Neuronal stem cell (in vitro differentiated cells): ENCODE results near the gene SLIT3.

ENCODE experiments used
- DNase-seq: peaks from one replicate; pipeline ENCODE4 v3.0.0-alpha.2; 2013; ENCODE audit warnings: low spot score
- H2AFZ ChIP-seq: one replicate; pipeline ENCODE4 v1.6.1; 2013; ENCODE audit warnings: mild to moderate bottlenecking, low read length, inconsistent platforms
- H2AK5ac ChIP-seq: 2 replicates; pipeline ENCODE4 v1.6.1; 2013; ENCODE audit warnings: low read depth, mild to moderate bottlenecking, inconsistent platforms, low read length, moderate library complexity, mixed read lengths
- H2BK120ac ChIP-seq: 2 replicates; pipeline ENCODE4 v1.6.1; 2013; ENCODE audit warnings: low read depth, mild to moderate bottlenecking, inconsistent platforms, low read length, moderate library complexity, mixed read lengths
- H2BK12ac ChIP-seq: one replicate; pipeline ENCODE4 v1.6.1; 2013; ENCODE audit warnings: low read length, inconsistent platforms
- H2BK15ac ChIP-seq: 2 replicates; pipeline ENCODE4 v1.6.1; 2013; ENCODE audit warnings: mild to moderate bottlenecking, low read length, inconsistent platforms, mixed read lengths
- H2BK5ac ChIP-seq: one replicate; pipeline ENCODE4 v1.6.1; 2013; ENCODE audit warnings: inconsistent platforms, mild to moderate bottlenecking, low read length, moderate library complexity
- H3K14ac ChIP-seq: one replicate; pipeline ENCODE4 v1.6.1; 2013; ENCODE audit warnings: low read length, inconsistent platforms
- H3K18ac ChIP-seq: 2 replicates; pipeline ENCODE4 v1.6.1; 2013; ENCODE audit warnings: low read length, inconsistent platforms
- H3K23ac ChIP-seq: 2 replicates; pipeline ENCODE4 v1.6.1; 2013; ENCODE audit warnings: low read depth, mild to moderate bottlenecking, mixed read lengths, low read length, inconsistent platforms; ENCODE audit not compliant: poor library complexity
- H3K27ac ChIP-seq: replicated peaks from 3 replicates; pipeline ENCODE4 v1.5.1; 2013; ENCODE audit warnings: low read length, inconsistent platforms
- H3K27me3 ChIP-seq, 3 experiments: 2 replicates each; pipeline ENCODE4 v1.6.1; 2013; ENCODE audit warnings: low read length in 3 of 3, mild to moderate bottlenecking in 2 of 3, inconsistent platforms in 1 of 3, low read depth in 1 of 3, mixed read lengths in 1 of 3, moderate library complexity in 1 of 3; ENCODE audit not compliant: control insufficient read depth in 3 of 3, insufficient read depth in 3 of 3
- H3K36me3 ChIP-seq, 2 donors: replicated peaks in 1 of 2; 2 replicates each; pipeline ENCODE4 v1.6.1; 2013; ENCODE audit warnings: low read length in 2 of 2; ENCODE audit not compliant: control insufficient read depth in 2 of 2, insufficient read depth in 2 of 2
- H3K4ac ChIP-seq: 2 replicates; pipeline ENCODE4 v1.6.1; 2013; ENCODE audit warnings: inconsistent platforms, mild to moderate bottlenecking, low read length, moderate library complexity
- H3K4me1 ChIP-seq, 2 donors: 1 replicate in 1 of 2; 2 replicates in 1 of 2; pipeline ENCODE4 v1.6.1; 2013; ENCODE audit warnings: low read length in 2 of 2, low read depth in 1 of 2; ENCODE audit not compliant: control insufficient read depth in 2 of 2, insufficient read depth in 1 of 2
- H3K4me2 ChIP-seq: one replicate; pipeline ENCODE4 v1.6.1; 2013; ENCODE audit warnings: mild to moderate bottlenecking, low read length, inconsistent platforms; ENCODE audit not compliant: insufficient read depth, poor library complexity, severe bottlenecking
- H3K4me3 ChIP-seq, 2 donors: 2 replicates each; pipeline ENCODE4 v1.5.1; 2013; ENCODE audit warnings: low read length in 2 of 2, mild to moderate bottlenecking in 2 of 2, inconsistent platforms in 1 of 2, moderate library complexity in 1 of 2
- H3K79me1 ChIP-seq: one replicate; pipeline ENCODE4 v1.6.1; 2013; ENCODE audit warnings: low read depth, mild to moderate bottlenecking, inconsistent platforms, low read length, moderate library complexity
- H3K9ac ChIP-seq: one replicate; pipeline ENCODE4 v1.6.1; 2013; ENCODE audit warnings: mild to moderate bottlenecking, low read depth, low read length, inconsistent platforms; ENCODE audit not compliant: poor library complexity
- H3K9me3 ChIP-seq, 2 donors: replicated peaks in 1 of 2; 2 replicates each; pipeline versions ENCODE3 to v1.6.1; 2013; ENCODE audit warnings: low read length in 2 of 2, mild to moderate bottlenecking in 2 of 2, inconsistent platforms in 1 of 2, low read depth in 1 of 2, mixed read lengths in 1 of 2, moderate library complexity in 1 of 2; ENCODE audit not compliant: control insufficient read depth in 2 of 2, insufficient read depth in 1 of 2
- H4K8ac ChIP-seq: one replicate; pipeline ENCODE4 v1.6.1; 2013; ENCODE audit warnings: low read depth, mild to moderate bottlenecking, inconsistent platforms, low read length, moderate library complexity
- H4K91ac ChIP-seq: one replicate; pipeline ENCODE4 v1.6.1; 2013; ENCODE audit warnings: low read length, low read depth, mild to moderate bottlenecking, inconsistent platforms; ENCODE audit not compliant: poor library complexity
- WGBS, 2 donors: extraction: QIAGEN DNeasy Blood & Tissue Kit; methylation state at CpG; one replicate each; pipeline ENCODE4 v1.1.7; 2013; ENCODE audit warnings: missing lambda C conversion rate in 2 of 2, mixed read lengths in 1 of 2; ENCODE audit not compliant: insufficient read length in 2 of 2, insufficient replicate concordance in 1 of 2; ENCODE audit errors: extremely low coverage in 2 of 2; 5-methylcytosine and 5-hydroxymethylcytosine counted together

SLIT3 gene

GRCh38 chr5:168925160-168925559 lies 375.8 kb downstream of the SLIT3 start:
- H3K36me3 ChIP-seq = no peaks in the 10 kb centered on the region
- H3K4ac ChIP-seq = no peak overlapping the region
- no peaks in the 10 kb centered on the region for H3K79me1 ChIP-seq
- H4K91ac ChIP-seq = no peak overlapping the region
- no peak overlapping the region for H4K8ac ChIP-seq
- H3K27ac ChIP-seq = no peak overlapping the region
- H2BK15ac ChIP-seq = no peak overlapping the region
- no peak overlapping the region for H2BK5ac ChIP-seq
- H2AFZ ChIP-seq = no peak overlapping the region
- no peak overlapping the region for H3K23ac ChIP-seq
- no peak overlapping the region for H2BK12ac ChIP-seq
- H3K9me3 ChIP-seq = no peaks in the 10 kb centered on the region
- DNase-seq = no peak
- H3K14ac ChIP-seq = no peak overlapping the region
- H2AK5ac ChIP-seq = no peak overlapping the region
- no CpG with 5 or more reads among the region's 3 CpGs for WGBS, 2 donors
- no peak overlapping the region for H3K18ac ChIP-seq
- H3K27me3 ChIP-seq = peaks cover 0 to 18% (median 0%) of the 10 kb centered on the region in 3 experiments
- no peak overlapping the region for H3K4me2 ChIP-seq
- peaks cover 0 to 1% of the 10 kb centered on the region in 2 donors for H3K4me1 ChIP-seq
- no peak overlapping the region for H3K9ac ChIP-seq
- no peak overlapping the region for H3K4me3 ChIP-seq
- no peak overlapping the region for H2BK120ac ChIP-seq

- Histone ChIP-seq H3K27ac (no peak overlapping the region), H3K27me3 (peaks cover 0 to 21% (median 0%) of the 10 kb centered on the region in 3 experiments), H3K23ac (no peak overlapping the region), H3K4me2 (no peak overlapping the region), H3K36me3 (no peaks in the 10 kb centered on the region), H4K91ac (no peak overlapping the region), H3K14ac (no peak overlapping the region), H3K9ac (no peak overlapping the region), H3K9me3 (no peaks in the 10 kb centered on the region), H2BK12ac (no peak overlapping the region), H3K4ac (no peak overlapping the region), H3K79me1 (no peaks in the 10 kb centered on the region), H4K8ac (no peak overlapping the region), H2BK5ac (no peak overlapping the region), H3K18ac (no peak overlapping the region), H3K4me1 (peaks cover 0 to 2% of the 10 kb centered on the region in 2 donors), H2BK120ac (no peak overlapping the region), H2AFZ (no peak overlapping the region), H2BK15ac (no peak overlapping the region), H2AK5ac (no peak overlapping the region), H3K4me3 (no peak overlapping the region)
- no CpG with 5 or more reads among the region's 7 CpGs for WGBS, 2 donors
- no peak for DNase-seq
Measured at GRCh38 chr5:168921147-168921866, 379.6 kb downstream of the SLIT3 start.

DNA sequence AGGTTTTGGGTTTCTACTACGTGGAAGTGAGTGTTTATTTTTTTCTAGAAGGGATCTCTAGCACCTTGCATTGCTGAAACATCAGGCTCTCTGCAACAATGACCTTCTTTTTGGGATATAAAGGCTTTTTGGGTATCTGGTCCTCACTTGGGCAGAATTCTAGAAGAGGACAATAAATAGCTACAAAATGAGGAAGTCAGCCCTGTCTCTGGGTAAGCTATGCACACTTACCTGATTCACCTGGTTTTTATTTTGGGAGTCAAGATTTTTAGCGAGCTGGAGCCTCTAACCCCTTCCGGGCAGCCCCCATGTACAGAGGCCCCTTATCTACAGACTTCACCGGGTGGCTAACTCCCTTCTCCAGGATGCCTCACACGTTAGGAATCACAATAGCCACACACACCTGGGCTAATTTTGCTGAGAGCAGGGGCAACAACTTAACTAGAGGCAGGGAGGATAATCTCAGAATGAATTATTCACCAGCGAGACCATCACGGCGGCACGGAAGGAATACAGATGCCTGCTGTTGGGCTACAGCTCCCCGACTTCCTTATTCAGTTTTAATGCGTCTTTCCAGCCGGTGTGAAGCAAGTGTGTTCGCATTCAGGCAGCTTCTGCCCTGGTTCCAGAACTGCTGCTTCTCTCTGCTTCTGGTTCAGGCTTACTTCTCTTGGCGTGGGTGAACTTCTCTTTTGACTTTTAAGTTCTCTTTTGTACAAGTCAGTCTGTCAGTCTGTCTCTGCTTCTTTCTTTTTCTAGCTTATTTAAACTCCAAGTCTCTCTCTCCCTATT lies 380.7 kb downstream of the SLIT3 start:
- Histone ChIP-seq H2BK5ac (no peak overlapping the region), H2BK12ac (no peak overlapping the region), H3K4ac (no peak overlapping the region), H3K36me3 (no peaks in the 10 kb centered on the region), H3K18ac (no peak overlapping the region), H3K4me3 (no peak overlapping the region), H3K27me3 (peaks cover 0 to 21% (median 0%) of the 10 kb centered on the region in 3 experiments), H2AK5ac (no peak overlapping the region), H3K9me3 (no peaks in the 10 kb centered on the region), H3K4me2 (no peak overlapping the region), H2BK15ac (no peak overlapping the region), H4K8ac (no peak overlapping the region), H2BK120ac (no peak overlapping the region), H3K23ac (no peak overlapping the region), H3K27ac (no peak overlapping the region), H3K9ac (no peak overlapping the region), H3K4me1 (peaks cover 0 to 5% of the 10 kb centered on the region in 2 donors), H3K79me1 (no peaks in the 10 kb centered on the region), H4K91ac (no peak overlapping the region), H3K14ac (no peak overlapping the region), H2AFZ (peak overlapping the region; percentile 72)
- WGBS, 2 donors = no CpG with 5 or more reads among the region's 14 CpGs
- DNase-seq = no peak

DNA sequence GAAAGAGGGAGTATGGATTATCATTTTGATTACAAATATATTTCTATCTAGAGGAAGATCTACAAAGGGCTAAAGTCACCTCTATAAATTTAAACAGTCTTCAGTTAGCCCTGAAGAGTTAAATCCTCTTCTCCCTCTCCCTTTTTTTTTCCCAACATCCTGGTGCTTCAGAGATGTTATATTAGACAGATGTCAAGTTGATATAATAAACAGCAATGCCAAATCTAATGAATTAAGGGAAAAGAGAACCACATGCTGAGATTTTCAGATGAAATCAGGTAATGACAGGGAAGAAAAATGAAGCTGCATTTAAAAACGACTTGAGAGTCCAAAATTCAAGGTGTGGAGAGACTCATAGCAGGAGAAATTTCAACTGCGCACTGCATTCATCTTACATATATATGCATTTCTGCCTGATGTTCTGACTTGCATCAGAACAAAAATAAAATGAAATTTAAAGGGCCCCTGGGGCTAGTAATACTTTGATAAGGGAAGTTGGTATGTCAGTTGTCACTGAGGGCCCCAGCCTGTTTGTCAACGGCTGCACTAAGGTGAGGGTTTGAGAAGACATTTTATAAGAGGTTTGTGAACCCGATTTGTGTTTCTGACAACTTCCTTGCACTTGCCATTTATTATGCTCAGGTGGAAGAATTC lies 382.9 kb downstream of the SLIT3 start:
- Histone ChIP-seq H3K4ac (no peak overlapping the region), H3K27ac (no peak overlapping the region), H2BK12ac (no peak overlapping the region), H3K27me3 (peaks cover 0 to 21% (median 0%) of the 10 kb centered on the region in 3 experiments), H3K9me3 (no peaks in the 10 kb centered on the region), H2AK5ac (no peak overlapping the region), H3K36me3 (no peaks in the 10 kb centered on the region), H3K18ac (no peak overlapping the region), H3K4me1 (peaks cover 0 to 5% of the 10 kb centered on the region in 2 donors), H3K9ac (no peak overlapping the region), H3K4me2 (no peak overlapping the region), H2BK15ac (no peak overlapping the region), H2BK5ac (no peak overlapping the region), H3K79me1 (no peaks in the 10 kb centered on the region), H3K23ac (no peak overlapping the region), H3K14ac (no peak overlapping the region), H4K91ac (no peak overlapping the region), H2BK120ac (no peak overlapping the region), H2AFZ (peak overlapping the region; percentile 36), H3K4me3 (no peak overlapping the region), H4K8ac (no peak overlapping the region)
- WGBS, 2 donors = no CpG with 5 or more reads among the region's 4 CpGs
- no peak for DNase-seq
